Lung microvascular endothelial cell (primary cell): Measurements from ENCODE around the gene NDN. TPM values are rescaled to one million over a fixed set of nuclear protein-coding genes. Genes with fewer than 3 reads are reported as not detected.

ENCODE experiments used
- DNase-seq, 2 donors: peaks; one replicate each; pipeline versions ENCODE4 v3.0.0 to v3.0.0-alpha.2; 2010; ENCODE audit warnings: low read depth in 2 of 2
- total RNA-seq: library from RNA; depleted of rRNA; stranded (reverse); fragments of >200 nt; gene quantifications from 2 replicates; pipeline ENCODE4 v1.2.1, GENCODE V29; 2014

NDN gene
- total RNA-seq, 1 donor from 2014 or later, result 26.8 TPM

DNA sequence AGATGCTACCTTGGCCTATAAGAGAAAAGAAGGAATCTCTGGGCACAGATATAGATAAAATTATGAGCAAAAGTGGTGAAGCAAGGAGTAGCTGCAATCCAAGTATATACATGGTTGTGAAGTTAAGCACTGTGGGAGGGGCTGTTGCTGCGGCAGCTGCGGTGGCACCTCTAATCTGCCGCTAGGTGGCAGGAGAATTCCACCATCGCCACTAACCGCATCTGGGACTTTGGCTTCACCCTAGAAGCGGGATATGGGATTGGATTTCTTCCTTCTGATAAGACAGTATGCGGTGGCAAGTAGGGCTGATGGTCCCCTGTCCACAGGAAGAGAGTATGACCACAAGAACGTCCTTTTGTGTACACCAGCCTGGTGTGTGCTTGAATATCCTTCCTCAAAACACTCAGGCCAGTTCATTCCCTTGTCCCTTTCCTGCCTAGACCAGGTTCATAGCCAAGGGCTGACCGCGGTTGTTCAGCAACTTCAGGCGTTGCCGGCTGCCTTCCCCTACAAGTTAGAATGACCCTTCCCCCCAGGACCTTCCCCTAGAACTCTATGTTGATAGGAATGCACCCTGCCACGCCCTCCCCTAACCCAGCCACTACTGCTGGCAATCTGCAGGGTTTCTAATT is 44.6 kb downstream of the NDN start:
- DNase-seq, result peak; percentile 58 to 64

Other genes starting within 250 kb of the NDN start
- not detected in 2 replicates for gene GOLGA6L2, start 240.1 kb downstream of the NDN start, total RNA-seq
- 0.20 and 0.65 TPM in 2 replicates for gene MKRN3, start 121.6 kb downstream of the NDN start, total RNA-seq
- gene MAGEL2, start 39.4 kb downstream of the NDN start, total RNA-seq, result under 0.01 TPM in 1 of 2 replicates, not detected in the other